NCI-H187 treated with DMSO at 0.1 percent for 48 hours (cell line): ENCODE measurements around the gene ITPRID2.

Experiments
- DNase-seq: peaks from one replicate; lab custom pipeline; 2025; lab: John Stamatoyannopoulos, UW

Gene ITPRID2

GRCh38 chr2:181882246-181883020 lies 9.1 kb upstream of the ITPRID2 start:
- no peak for DNase-seq

DNA sequence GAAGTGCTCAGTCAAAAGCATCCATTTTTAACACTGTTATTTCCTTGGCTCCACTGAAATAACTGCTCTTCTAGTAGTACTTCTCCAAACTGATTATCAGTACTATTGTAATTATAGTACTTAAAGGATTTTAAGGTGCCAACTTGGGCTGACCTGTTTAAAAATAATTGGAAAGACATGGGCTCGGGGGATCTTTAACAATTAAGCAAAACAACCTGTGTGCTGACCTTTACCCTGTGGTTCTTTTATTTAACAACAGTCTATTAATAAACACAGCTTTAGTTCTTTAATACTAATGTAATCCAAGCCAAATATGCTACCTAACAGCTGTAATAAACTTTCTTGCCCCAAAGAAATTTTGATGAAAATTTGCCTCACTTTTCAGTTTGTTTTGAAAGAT lies 6.9 kb upstream of the ITPRID2 start:
- no peak for DNase-seq

DNA sequence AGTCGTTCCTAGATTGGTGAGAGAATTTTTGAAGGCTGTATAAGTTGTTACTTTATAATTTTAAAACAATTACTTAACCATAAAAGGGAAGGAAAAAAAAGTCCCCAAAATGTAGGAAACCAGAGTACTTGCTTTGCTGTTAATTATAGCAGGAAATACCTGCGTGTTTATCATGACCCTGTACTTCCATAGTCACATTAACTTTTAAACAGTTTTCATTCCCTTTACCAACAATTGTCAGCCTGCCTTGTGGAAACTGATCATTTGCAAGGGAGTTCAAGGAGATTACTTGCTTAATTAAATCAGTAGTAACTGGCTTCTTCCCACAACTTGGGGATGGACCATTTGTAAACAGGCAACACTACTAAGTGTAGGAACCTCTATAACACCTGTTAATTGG lies 6.4 kb upstream of the ITPRID2 start:
- no peak for DNase-seq

DNA sequence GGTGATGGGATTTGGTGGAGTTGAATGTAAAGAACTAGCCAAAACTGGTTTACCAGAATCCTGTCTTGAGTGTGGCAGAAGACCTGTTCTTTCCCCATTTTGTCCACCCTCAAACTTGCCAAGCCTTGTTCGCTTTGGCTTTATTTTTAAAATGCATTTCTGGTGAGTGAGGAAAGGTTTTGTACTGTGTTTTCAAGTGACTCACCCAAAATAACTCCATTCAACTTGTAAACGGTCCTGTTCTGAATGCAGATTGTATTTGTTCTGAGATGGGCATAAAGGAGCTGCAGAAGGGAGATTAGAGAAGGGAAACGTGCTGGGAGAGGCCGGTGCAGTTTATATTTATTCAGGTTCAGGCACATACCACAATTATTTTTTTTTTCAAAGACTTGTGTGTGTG lies 5.3 kb upstream of the ITPRID2 start:
- no peak for DNase-seq

DNA sequence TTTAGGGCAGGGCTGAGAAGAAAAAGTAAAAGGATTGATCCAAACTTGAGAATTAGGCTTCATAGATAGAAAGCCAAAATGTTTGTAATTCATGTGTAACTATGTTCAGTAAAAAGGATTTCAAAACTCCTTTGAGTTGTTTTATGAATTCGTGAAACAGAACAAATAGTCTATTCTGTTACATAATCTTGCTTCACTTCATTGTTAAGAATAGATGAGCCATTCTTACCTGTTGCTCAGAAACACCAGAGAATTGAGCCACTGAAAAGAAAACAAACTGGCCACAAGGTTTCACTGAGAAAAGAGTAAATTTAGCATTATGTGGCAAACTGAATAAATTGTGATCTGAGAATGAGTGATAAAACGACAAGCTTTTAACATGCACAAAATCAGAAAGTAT lies 4.5 kb upstream of the ITPRID2 start:
- DNase-seq: no peak

DNA sequence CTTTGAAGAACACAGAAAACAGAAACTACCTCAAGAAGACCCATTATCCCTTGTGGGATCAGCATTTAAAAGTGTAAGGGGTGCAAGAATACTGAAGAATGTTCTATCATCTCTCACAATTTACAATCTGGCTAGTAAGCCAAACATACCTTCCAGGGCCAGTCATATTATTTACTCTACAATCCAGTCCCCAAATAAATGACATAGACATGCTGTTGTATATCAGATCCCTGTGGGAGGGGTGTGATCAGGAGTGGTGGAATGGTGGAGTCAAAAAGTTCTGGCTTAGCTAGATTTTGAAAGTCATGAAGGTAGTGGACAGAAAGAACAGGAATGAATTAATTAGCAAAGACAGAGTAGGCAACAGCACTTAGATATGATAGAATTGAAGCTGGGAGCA lies 1.8 kb upstream of the ITPRID2 start:
- DNase-seq: no peak

DNA sequence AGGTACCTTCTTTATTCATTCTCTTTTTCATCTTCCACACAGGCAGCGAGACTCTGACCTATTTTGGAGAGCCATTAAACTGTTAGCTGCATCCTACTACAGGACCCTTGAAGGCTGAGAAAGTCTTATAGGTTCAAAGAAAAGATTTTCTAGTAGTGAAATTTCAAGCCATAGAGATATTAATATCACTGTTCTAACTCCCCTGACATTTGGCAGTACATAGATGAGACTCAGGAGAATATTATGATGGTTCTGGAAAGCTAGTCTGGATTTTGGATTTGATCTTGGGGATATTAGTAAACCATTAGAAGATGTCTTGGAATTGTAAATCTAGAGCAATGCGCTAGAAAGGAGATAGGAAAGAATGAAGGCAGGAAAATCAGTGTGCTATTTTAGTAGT lies 1.3 kb upstream of the ITPRID2 start:
- DNase-seq: no peak

DNA sequence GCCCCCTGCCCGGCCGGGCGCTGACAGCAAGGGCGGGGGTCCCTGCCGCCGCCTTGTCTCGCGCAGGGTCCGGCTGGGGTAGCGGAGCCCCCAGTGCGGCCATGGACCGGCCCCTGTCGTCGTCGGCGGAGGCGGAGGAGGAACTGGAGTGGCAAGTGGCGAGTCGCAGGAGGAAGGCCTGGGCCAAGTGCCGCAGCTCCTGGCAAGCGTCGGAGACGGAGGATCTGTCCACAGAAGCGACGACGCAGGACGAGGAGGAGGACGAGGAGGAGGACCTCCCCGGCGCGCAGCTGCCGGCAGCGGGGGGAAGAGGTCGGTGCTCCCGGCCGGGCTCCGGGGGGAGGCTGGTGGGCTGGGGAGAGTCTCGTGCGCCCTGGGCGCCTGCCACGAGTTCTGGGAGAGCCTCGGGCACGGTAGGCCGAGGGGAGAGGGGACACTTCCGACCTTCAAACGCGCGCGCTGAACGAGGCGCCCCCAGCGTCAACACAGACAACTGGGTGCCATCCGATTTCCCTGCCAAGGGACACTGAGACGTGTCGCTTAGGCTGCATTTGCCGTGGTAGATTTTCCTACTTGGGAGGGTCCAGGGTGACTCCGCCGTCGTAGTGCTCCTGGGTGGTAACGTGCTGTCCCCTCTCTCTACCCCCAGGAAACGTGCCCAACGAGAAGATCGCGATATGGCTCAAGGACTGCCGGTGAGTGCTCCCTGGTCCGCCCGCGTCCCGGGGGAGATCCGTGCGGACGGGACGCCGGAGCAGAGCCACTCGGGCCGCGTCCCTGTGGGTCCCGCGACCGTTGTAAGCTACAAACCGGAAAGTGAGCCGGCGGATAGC lies 652 bp downstream of the ITPRID2 start:
- no peak for DNase-seq

- DNase-seq: no peak
These were observed 1.4 kb downstream of the ITPRID2 start for GRCh38 chr2:181892799-181893435.

DNA sequence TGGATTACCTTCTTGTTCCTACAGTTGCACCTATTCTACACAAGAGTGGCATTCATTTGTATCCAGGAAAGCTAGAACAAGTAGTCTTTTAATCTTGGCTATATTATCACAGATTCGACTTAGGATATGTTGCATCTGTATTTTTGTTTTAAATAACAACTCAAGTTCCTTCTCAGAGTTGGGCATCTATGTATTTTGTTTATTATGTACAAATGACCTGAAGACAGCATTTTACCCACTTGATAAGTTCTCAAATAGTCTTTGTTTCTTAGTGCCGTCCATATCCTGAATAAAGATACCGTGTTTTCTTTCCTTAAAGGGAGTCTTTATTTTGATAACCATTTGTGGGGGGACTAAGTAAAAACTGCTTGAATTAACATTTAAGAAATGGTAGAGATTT lies 2.9 kb downstream of the ITPRID2 start:
- no peak for DNase-seq

DNA sequence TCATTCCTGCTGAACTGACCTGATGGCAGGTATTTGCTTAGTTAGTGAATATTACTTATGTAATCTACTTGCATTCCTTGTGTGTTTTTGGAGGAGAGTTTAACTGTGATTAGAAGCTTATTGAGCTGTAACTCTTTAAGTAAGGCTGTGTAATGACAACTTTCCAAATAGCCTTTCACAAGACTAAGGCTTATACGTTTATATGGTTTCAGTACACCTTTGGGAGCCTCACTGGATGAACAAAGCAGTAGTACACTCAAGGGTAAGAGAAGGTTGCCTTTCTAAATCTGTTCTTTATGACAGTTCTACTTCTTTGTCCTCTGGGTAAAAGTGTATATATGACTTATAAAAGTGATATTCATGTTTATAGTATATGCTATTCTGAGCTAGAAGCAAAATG lies 4.3 kb downstream of the ITPRID2 start:
- no peak for DNase-seq

DNA sequence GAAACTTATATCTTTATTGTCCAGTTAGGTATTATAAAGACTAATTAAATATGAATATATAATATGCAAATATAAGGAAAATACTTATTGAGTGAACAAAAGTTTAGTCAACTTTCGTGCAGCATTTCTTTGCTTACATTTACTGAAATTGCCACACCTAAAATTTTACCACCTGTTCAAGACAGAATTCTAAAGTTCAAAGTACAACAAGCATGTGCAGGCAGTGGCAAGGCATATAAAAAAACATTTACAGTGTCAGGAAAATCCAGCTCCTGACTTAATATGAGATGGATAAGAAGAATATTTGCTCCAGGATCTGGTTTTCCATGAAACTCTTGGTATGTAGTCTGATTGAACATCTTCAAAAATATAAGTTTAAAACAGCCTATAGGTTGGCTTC lies 4.8 kb downstream of the ITPRID2 start:
- DNase-seq: no peak

DNA sequence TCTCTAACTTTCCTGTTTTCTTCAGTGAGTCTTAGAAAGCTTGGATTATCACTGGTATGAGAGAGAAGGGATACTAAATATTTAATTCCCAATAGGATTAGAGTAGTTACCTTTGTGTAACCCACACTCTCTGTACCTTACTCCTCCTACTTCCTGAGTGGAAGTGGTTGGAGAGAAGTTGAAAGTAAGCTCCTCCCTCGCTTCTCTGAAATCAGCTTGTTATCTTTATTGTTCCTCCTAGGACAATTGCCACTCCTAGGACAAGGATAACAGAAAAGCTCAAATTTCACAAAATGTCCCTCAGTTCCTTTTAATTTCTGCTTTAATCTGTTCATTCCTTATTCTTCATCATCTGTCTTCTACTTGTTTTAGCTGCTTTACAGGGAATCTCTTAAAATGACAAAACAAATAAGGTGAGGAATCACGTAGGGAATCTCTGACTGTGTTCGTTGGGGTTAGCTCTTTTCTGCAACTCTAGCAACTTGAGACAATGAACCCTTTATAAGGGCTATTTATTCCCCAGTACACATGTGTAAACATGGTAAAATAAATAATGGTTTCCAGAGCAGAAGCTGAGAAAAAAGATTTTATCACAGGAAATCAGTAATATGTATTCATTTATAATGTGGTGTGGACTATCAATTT lies 8.6 kb downstream of the ITPRID2 start:
- no peak for DNase-seq

- DNase-seq: no peak
These were observed 11.1 kb downstream of the ITPRID2 start for GRCh38 chr2:181902625-181903024.

DNA sequence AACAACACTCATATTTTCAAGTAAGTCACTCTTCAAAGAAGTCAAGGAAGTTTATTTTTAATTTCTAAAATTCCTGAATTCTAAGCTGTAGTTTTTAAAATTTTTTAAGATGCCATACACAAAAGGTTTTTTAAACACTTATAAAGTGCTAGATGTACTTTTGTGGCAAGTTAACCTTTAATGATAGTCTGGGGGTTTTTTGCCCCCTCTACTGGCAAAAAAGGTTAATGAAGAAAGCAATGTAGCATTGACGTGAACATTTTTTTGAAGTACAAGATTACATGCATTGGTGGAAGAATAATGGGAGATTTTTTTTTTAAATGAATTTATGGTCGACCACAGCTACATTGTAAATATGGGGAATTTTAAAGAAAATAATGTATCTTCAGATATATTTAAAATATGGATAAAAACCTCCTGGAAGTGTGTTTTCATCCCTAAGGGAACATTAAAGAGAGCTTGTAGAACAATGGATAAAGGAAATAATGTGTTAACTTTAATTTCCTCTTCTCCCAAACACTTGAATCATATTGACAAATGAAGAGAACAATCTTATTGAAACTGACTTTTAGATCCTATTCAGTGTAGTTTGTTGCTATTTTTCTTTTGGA lies 12.6 kb downstream of the ITPRID2 start:
- no peak for DNase-seq

DNA sequence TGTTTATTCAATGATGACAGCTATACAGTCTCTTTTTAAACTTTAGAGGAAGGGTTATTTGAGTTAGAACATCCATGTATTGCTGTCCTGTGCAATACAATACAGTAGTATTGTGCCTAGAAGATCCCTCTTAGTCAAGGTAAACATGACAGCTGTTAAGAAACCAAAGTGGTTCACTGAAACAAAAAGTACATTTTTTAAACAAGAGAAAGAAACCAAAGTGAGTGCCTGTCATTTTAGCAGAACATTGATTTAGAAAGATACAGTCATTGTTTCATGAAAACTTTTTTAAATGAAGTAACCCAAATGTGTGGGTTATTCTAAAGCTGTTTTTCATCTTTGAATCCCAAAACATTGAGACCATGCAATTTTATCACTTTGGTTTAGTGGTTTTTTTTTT lies 15.5 kb downstream of the ITPRID2 start:
- no peak for DNase-seq

DNA sequence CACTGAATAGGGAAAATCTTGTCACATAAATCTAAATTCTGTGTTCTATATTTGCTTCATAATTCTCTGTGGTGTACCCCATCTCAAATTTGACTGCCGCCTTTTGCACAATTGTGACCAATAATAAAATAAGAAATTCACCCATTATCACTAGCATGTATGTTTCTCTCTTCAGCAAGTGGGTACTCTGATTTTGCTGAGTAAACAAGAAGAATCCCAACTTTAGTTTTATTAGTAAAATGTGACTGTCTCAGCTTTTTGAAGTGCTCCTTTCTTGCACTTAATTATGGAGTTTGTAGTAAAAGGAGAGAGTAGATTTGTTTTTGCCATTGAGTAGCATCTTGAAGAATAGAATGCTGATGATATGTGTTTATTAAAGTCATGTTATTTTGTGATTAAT lies 16.1 kb downstream of the ITPRID2 start:
- no peak for DNase-seq

DNA sequence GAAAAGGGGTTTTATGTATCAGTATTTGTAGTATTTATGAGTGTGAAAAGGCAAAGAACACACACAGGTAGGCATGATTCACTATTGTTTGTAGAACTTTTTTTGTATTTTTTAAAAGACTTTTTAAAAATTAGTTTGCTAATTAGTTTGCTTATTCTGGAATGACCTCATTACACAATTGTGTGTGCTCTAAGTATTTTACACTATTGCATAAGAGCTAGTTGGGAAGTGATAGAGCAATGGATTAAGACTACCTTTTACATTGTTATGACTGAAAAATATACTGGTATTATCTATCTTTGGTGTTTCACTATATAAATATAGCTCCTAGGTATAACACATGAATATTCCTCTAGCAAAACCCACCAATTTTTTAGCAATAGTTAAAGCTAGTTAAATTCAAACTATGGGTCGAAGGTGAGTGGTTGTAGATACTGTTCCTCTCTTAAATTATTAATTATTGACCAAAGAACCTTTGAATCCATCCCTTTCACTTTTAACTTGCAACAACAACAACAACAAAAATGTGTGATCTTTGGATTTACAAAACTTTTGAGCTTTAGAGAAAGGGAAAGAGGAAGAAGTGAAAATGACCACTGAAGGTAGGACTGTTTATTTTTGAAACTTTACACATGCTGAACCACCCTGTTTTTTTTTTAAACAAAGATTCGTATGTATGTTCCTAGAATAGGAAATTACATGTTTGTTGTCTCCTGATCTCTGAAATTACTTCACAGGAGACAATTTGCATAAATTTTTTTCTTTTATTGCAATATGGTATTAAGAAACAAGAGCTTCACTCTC lies 18.7 kb downstream of the ITPRID2 start:
- no peak for DNase-seq

GRCh38 chr2:181911830-181912229 lies 20.3 kb downstream of the ITPRID2 start:
- no peak for DNase-seq

DNA sequence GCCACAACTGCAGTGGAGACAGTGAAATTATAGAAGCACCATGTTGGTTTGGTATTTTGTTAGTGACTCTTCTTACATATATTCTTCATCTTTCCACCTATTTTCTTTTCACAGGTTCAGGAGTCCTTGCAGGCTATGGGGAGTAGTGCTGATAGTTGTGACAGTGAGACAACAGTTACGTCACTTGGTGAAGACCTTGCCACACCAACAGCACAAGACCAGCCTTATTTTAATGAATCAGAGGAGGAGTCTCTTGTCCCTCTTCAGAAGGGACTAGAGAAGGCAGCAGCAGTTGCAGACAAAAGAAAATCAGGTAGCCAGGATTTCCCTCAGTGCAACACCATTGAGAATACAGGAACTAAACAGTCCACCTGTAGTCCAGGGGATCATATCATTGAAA lies 23.6 kb downstream of the ITPRID2 start:
- DNase-seq: no peak
